Activated T-cell treated with anti-CD3 and anti-CD28 coated beads for 4 hours (primary cell): ENCODE results near the gene ZFAND2A.
"Not testable (repeated sequence)": the region's sequence is repeated elsewhere in the genome, so short reads cannot be mapped to it uniquely, and the experiment has no call there.

ENCODE experiments used
- DNase-seq: peaks from one replicate; pipeline ENCODE4 v3.0.0-alpha.2; 2020

ZFAND2A gene, protein sequence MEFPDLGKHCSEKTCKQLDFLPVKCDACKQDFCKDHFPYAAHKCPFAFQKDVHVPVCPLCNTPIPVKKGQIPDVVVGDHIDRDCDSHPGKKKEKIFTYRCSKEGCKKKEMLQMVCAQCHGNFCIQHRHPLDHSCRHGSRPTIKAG

GRCh38 chr7:1159891-1160669 lies at the start of gene ZFAND2A:
ZFAND2A (minus strand) TSS chr7:1160196; CDS start chr7:1158212, 1,984 bp downstream.
- peak; percentile 97 for DNase-seq

DNA sequence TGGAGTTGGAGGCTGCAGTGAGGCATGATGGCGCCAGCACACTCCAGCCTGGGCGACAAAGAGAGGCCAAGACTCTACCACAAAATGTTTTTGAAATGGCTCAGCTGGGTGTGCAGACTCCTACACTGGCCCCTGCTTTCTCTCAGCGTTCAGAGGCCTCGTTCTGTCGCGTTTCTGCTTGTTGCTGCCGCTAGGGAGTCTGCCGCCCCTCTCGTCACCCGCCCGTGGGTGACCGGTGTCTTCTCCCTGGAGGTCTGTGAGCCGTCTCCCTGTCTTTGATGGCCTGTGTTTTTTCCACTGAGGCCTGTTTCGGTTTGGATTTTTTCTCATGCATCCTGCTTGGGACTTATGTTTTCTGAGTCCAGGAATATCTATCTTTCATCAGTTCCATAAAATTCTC lies 49.1 kb upstream of the ZFAND2A start:
- DNase-seq = no peak

DNA sequence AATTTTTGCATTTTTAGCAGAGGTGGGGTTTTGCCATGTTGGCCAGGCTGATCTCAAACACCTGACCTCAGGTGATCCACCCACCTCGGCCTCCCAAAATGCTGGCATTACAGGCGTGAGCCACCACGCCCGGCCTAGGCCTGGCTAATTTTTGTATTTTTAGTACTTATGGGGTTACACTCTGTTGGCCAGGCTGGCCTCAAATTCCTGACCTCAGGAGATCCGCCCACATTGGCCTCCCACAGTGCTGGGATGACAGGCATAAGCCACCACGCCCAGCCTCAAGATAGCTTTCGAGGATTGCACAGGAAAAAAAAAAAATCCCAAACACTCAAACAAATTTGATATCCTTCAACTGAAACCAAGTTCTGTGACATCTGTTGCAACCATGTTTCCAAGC lies 45.7 kb upstream of the ZFAND2A start:
- not testable (repeated sequence) for DNase-seq

DNA sequence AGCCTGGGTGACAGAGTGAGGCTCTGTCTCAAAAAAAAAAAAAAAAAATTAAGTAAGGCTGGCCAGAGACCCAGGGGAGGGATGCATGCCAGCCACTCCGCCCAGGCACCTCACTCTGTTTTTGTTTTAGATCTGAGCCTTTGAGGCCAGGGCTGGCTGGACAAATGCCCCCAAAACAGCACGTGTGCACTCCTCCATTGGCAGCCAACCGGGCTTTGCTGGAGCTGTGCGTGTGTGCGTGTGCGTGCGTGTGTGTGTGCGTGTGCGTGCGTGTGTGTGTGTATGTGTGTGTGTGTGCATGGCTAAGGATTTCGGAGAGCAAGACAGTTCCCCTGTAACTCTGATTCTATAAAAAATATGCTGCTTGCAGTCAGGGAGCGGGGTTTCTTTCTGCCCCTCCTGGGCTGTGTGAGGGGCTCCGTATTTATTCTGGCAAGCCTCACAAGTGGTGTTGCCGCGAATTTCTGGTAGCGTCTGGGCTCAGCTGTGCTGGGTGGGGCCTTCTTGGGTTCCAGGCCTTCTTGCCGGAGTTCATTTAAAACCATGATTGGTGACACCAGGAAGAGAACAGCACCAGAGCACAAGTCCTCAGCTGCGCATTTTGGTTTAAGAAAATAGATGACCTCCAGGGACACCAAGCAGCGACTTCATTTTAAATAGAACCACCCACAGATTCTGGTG lies 44.6 kb upstream of the ZFAND2A start:
- no peak for DNase-seq

DNA sequence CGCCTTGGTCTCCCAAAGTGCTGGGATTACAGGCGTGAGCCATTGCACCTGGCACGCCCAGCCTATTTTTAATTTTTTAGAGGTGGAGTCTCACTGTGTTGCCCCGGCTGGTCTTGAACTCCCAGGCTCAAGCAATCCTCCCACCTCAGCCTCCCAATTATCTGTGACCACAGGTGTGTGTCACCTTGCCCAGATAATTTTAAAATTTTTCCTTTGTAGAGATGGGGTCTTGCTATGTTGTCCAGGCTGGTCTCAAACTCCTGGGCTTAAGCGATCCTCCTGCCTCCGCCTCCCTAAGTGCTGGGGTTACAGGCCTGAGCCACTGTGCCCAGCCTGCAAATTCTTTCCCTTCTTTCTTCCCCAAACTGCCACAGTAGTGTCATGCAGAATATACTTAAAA lies 42.9 kb upstream of the ZFAND2A start:
- not testable (repeated sequence) for DNase-seq

- no peak for DNase-seq
Measured at GRCh38 chr7:1201916-1202315, 41.9 kb upstream of the ZFAND2A start.

- no peak for DNase-seq
Measured at GRCh38 chr7:1200045-1200444, 40.0 kb upstream of the ZFAND2A start.

GRCh38 chr7:1197997-1198625 lies 38.1 kb upstream of the ZFAND2A start:
- DNase-seq = no peak

DNA sequence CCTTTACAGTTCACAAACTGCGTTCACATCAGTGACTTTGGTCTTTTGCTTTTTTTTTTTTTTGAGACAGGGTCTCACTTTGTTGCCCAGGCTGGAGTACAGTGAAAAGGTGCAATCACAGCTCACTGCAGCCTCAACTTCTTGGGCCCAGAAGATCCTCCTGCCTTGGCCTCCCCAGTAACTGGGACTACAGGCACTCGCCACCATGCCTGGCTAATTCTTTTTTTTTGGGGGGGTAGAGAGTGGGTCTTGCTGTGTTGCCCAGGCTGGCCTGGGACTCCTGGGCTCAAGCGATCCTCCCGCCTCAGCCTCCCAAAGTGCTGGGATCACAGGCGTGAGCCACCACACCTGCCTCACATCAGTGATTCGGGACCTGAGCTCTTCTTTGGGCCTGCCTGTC lies 37.0 kb upstream of the ZFAND2A start:
- DNase-seq = no peak

GRCh38 chr7:1196441-1196840 lies 36.4 kb upstream of the ZFAND2A start:
- not testable (repeated sequence) for DNase-seq

DNA sequence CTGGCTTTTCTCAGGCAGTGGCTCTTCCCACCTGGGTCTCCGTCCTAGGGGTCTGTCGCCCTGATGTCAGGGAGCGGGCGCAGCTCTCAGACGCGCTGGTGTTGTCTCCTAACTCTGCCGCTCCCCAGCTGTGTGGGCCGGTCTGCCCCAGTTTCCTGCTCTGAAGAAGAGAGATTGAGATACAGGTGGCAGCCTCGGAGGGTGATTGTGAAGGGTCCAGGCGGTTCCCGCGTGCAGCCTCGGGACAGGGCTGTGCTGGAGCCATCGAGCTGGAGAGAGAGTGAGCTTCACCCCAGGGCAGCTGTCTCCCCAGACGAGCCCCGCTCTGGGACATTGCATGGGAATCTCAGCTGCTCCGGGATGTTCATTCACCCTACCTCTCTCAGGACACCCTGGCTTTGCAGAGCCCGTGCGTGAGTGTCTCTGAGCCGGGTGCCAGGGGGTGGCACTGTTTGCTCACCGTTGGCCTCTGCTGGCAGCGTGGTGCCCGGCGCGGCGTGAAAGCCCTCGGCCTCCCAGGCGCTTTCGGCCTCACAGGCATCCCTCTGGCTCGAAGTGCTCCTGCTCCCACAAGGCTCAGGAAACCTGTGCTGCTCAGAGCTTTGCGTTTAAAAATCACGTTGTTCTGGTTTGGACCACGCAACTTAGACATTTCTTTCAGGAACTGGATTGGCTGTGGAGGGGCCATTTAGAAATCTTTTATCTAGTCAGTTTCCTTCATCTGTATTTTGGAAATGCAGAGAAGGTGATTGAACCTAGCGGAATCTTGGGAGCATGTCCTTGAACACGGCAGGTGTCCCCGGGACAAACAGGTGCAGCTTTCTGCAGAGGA lies 33.8 kb upstream of the ZFAND2A start:
- no peak for DNase-seq

DNA sequence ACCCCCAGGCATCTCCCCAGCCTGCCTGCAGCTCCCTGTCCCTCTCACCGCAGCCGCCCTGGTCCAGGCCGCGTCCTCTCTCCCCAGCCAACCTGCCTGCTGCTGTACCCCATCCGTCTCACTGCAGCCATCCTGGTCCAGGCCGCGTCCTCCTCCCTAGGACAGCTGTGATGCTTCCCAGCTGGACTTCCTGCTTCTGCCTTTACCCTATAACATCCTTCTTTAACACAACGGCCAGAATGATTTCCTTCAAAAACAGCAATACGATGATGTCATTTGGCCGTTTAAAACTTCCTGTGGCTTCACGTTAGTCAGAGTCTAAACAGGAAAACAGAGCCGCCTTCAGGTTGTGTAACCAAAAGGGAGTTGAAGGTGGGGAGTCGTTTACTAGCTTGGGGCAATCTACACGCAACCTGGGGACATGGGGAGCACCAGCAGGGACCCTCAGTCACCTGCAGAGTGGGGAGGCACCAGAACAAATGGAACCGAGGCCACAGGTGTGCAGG lies 32.2 kb upstream of the ZFAND2A start:
- no peak for DNase-seq

DNA sequence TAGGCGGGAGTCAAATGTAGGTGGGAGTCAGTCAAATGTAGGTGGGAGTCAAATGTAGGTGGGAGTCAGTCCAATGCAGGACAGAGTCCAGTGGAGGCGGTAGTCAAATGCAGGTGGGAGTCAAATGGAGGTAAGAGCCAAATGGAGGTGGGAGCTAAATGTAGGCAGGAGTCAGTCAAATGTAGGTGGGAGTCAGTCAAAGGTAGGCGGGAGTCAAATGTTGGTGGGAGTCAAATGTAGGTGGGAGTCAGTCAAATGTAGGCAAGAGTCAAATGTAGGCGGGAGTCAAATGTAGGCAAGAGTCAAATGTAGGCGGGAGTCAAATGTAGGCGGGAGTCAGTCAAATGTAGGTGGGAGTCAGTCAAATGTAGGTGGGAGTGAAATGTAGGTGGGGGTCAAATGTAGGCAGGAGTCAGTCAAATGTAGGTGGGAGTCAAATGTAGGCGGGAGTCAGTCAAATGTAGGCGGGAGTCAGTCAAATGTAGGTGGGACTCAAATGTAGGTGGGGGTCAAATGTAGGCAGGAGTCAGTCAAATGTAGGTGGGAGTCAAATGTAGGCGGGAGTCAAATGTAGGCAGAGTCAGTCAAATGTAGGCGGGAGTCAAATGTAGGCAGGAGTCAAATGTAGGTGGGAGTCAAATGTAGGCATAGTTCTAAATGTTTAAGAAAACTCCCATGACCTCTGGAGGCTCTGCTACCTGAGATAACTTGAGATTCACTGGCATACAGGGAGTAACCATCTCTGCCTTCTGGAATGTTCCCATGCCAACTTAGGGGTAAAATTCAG lies 30.2 kb upstream of the ZFAND2A start:
- no peak for DNase-seq

GRCh38 chr7:1188720-1189294 lies 28.8 kb upstream of the ZFAND2A start:
- no peak for DNase-seq

- no peak for DNase-seq
Measured at GRCh38 chr7:1187127-1187526, 27.1 kb upstream of the ZFAND2A start.

- no peak for DNase-seq
Measured at GRCh38 chr7:1181640-1182039, 21.6 kb upstream of the ZFAND2A start.

DNA sequence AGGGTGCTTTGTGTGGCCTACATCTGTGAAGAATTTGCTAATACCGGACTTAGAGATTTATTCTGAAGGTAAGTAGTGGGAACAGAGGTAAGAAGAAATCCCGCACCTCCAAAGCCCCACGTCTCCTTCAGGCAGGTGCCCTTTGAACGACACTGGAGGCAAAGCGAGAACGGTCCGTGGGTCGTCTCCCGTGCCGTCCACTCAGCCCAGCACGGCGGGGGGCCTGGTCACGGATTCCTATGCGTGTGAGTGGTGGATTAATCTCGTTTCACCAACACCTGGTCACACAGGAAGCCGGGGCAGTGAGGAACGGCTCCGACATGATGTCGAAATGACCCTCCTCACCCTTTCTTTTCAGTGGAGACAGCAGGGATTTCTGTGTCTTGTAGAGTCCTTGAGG lies 21.0 kb upstream of the ZFAND2A start:
- DNase-seq = no peak

GRCh38 chr7:1176891-1177373 lies 16.9 kb upstream of the ZFAND2A start:
- DNase-seq = peak; percentile 79

GRCh38 chr7:1175967-1176851 lies 16.2 kb upstream of the ZFAND2A start:
- peak; percentile 72 for DNase-seq

GRCh38 chr7:1175597-1175966 lies 15.6 kb upstream of the ZFAND2A start:
- no peak for DNase-seq
